ENCODE results near the gene MMP21. TPM values are rescaled to one million over a fixed set of nuclear protein-coding genes. Genes with fewer than 3 reads are reported as not detected.

Gene MMP21
- total RNA-seq, 4 donors from 2014 or later: 0.51 TPM; not detected in 3

GRCh38 chr10:125762692-125763648 lies 12.7 kb downstream of the MMP21 start:
- TF ChIP-seq CTCF (IDR thresholded peaks at IDR 0.05; ENCODE audit: low read depth): no peak

- TF ChIP-seq CTCF (IDR thresholded peaks at IDR 0.05; ENCODE audit: low read depth): no peak
Measured at GRCh38 chr10:125761961-125762360, 13.7 kb downstream of the MMP21 start.

- no peak for TF ChIP-seq CTCF (IDR thresholded peaks at IDR 0.05; ENCODE audit: low read depth)
Measured at GRCh38 chr10:125757742-125758141, 17.9 kb downstream of the MMP21 start.

- no peak for TF ChIP-seq CTCF (IDR thresholded peaks at IDR 0.05; ENCODE audit: low read depth)
Measured at GRCh38 chr10:125756853-125757487, 18.7 kb downstream of the MMP21 start.

- TF ChIP-seq CTCF (IDR thresholded peaks at IDR 0.05; ENCODE audit: low read depth): no peak
Measured at GRCh38 chr10:125756196-125756595, 19.4 kb downstream of the MMP21 start.

GRCh38 chr10:125747417-125747816 lies 28.2 kb downstream of the MMP21 start:
- TF ChIP-seq CTCF (IDR thresholded peaks at IDR 0.05; ENCODE audit: low read depth): no peak

GRCh38 chr10:125744909-125745308 lies 30.7 kb downstream of the MMP21 start:
- TF ChIP-seq CTCF (IDR thresholded peaks at IDR 0.05; ENCODE audit: low read depth): no peak
